Urothelium cell line (cell line): ENCODE data around the gene TIPIN.
"Not testable (repeated sequence)": the region's sequence is repeated elsewhere in the genome, so short reads cannot be mapped to it uniquely, and the experiment has no call there.

Experiments used
- DNase-seq: peaks from one replicate; pipeline ENCODE4 v3.0.0; 2011; ENCODE audit warnings: low spot score, mixed read lengths
- FAIRE-seq: peaks from 2 replicates; lab custom pipeline; 2011; peaks lifted over from hg19 to GRCh38; lab: Jason Lieb, UNC

TIPIN gene

GRCh38 chr15:66304425-66304824, 52.1 kb downstream of the TIPIN start:
- not testable (repeated sequence) for DNase-seq, FAIRE-seq

GRCh38 chr15:66302489-66303278, 53.8 kb downstream of the TIPIN start:
- FAIRE-seq (no peak), DNase-seq (no peak)

- DNase-seq: no peak
- FAIRE-seq: no peak
Measured at GRCh38 chr15:66298803-66299251, 57.7 kb downstream of the TIPIN start.

- FAIRE-seq (no peak), DNase-seq (no peak)
Measured at GRCh38 chr15:66296186-66296585, 60.3 kb downstream of the TIPIN start.

GRCh38 chr15:66294932-66295235, 61.6 kb downstream of the TIPIN start:
- DNase-seq: peak; percentile 31
- FAIRE-seq: no peak

GRCh38 chr15:66294157-66294931, 62.1 kb downstream of the TIPIN start:
- DNase-seq (peak; percentile 72), FAIRE-seq (no peak)

GRCh38 chr15:66293419-66294156, 62.9 kb downstream of the TIPIN start, which contains the start of gene DIS3L:
DIS3L (plus strand) TSS chr15:66293568; CDS start chr15:66293597, 29 bp downstream.
- DNase-seq: peak; percentile 89
- FAIRE-seq: peak; percentile 53

- no peak for DNase-seq
- no peak for FAIRE-seq
Measured at GRCh38 chr15:66292571-66293418, 63.7 kb downstream of the TIPIN start.

- FAIRE-seq: peak; percentile 52
- DNase-seq: no peak
Measured at GRCh38 chr15:66291816-66292570, 64.5 kb downstream of the TIPIN start.

- FAIRE-seq: no peak
- no peak for DNase-seq
Measured at GRCh38 chr15:66290518-66290917, 66.0 kb downstream of the TIPIN start.

GRCh38 chr15:66290007-66290406, 66.5 kb downstream of the TIPIN start:
- FAIRE-seq: no peak
- DNase-seq: no peak

- DNase-seq (no peak), FAIRE-seq (no peak)
Measured at GRCh38 chr15:66288551-66289185, 67.8 kb downstream of the TIPIN start.

GRCh38 chr15:66288093-66288492, 68.4 kb downstream of the TIPIN start:
- FAIRE-seq (no peak), DNase-seq (no peak)

- DNase-seq (peak; percentile 51), FAIRE-seq (no peak)
Measured at GRCh38 chr15:66287461-66288057, 68.9 kb downstream of the TIPIN start.
